HEK293 (cell line): ENCODE results near the gene ANXA10.

ENCODE experiments used
- BCL11B ChIP-seq: fragments of 450-650 bp; formaldehyde crosslinking; IDR thresholded peaks from 2 replicates; pipeline ENCODE4 v1.5.1; 2016; ENCODE audit warnings: low read depth, missing biosample characterization, missing genetic modification characterization
- HOXD13 ChIP-seq: sonication (generic); formaldehyde crosslinking; IDR thresholded peaks from 2 replicates; pipeline ENCODE4 v1.8.0; 2022; ENCODE audit warnings: missing genetic modification reagents, borderline replicate concordance
- KLF10 ChIP-seq: fragments of 450-650 bp; IDR thresholded peaks from 2 replicates; pipeline ENCODE4 v1.5.1; 2018; ENCODE audit warnings: missing biosample characterization, mild to moderate bottlenecking, missing genetic modification characterization
- SP2 ChIP-seq: fragments of 450-650 bp; formaldehyde crosslinking; IDR thresholded peaks from 2 replicates; pipeline ENCODE4 v1.5.1; 2016; ENCODE audit warnings: missing biosample characterization, missing genetic modification characterization
- WT1 ChIP-seq: fragments of 450-650 bp; formaldehyde crosslinking; IDR thresholded peaks from 2 replicates; pipeline ENCODE4 v1.5.1; 2016; ENCODE audit warnings: missing biosample characterization, missing genetic modification characterization
- ZBTB7A ChIP-seq: fragments of 450-650 bp; formaldehyde crosslinking; IDR thresholded peaks from 2 replicates; pipeline ENCODE4 v1.5.1; 2016; ENCODE audit warnings: low read depth, missing biosample characterization, missing genetic modification characterization
- ZBTB8A ChIP-seq: fragments of 450-650 bp; formaldehyde crosslinking; IDR thresholded peaks from 2 replicates; pipeline ENCODE4 v1.5.1; 2016; ENCODE audit warnings: missing biosample characterization, missing genetic modification characterization
- ZFHX2 ChIP-seq: fragments of 450-650 bp; formaldehyde crosslinking; conservative IDR thresholded peaks from 2 replicates; pipeline ENCODE4 v1.5.1; 2016; ENCODE audit warnings: missing biosample characterization, missing genetic modification characterization
- ZFP69B ChIP-seq: fragments of 450-650 bp; formaldehyde crosslinking; IDR thresholded peaks from 2 replicates; pipeline ENCODE4 v1.5.1; 2016; ENCODE audit warnings: missing biosample characterization, missing genetic modification characterization
- ZNF112 ChIP-seq: fragments of 450-650 bp; formaldehyde crosslinking; IDR thresholded peaks from 2 replicates; pipeline ENCODE4 v1.5.0; 2017; ENCODE audit warnings: missing biosample characterization, missing genetic modification characterization
- ZNF121 ChIP-seq: fragments of 450-650 bp; formaldehyde crosslinking; IDR thresholded peaks from 2 replicates; pipeline ENCODE4 v1.5.1; 2016; ENCODE audit warnings: missing biosample characterization, missing genetic modification characterization
- ZNF138 ChIP-seq: fragments of 450-650 bp; formaldehyde crosslinking; IDR thresholded peaks from 2 replicates; pipeline ENCODE4 v1.5.1; 2016; ENCODE audit warnings: missing biosample characterization, missing genetic modification characterization, borderline replicate concordance
- ZNF140 ChIP-seq: fragments of 450-650 bp; formaldehyde crosslinking; IDR thresholded peaks from 2 replicates; pipeline ENCODE4 v1.5.1; 2016; ENCODE audit warnings: missing biosample characterization, missing genetic modification characterization
- ZNF155 ChIP-seq: fragments of 450-650 bp; formaldehyde crosslinking; IDR thresholded peaks from 2 replicates; pipeline ENCODE4 v1.5.1; 2016; ENCODE audit warnings: missing biosample characterization, missing genetic modification characterization
- ZNF184 ChIP-seq: fragments of 450-650 bp; IDR thresholded peaks from 2 replicates; pipeline ENCODE4 v1.5.1; 2018; ENCODE audit warnings: missing biosample characterization, mild to moderate bottlenecking, missing genetic modification characterization
- ZNF2 ChIP-seq: fragments of 450-650 bp; formaldehyde crosslinking; IDR thresholded peaks from 2 replicates; pipeline ENCODE4 v1.5.1; 2016; ENCODE audit warnings: missing biosample characterization, missing genetic modification characterization
- ZNF302 ChIP-seq: fragments of 450-650 bp; formaldehyde crosslinking; IDR thresholded peaks from 2 replicates; pipeline ENCODE4 v1.5.1; 2016; ENCODE audit warnings: missing biosample characterization, missing genetic modification characterization, low read depth
- ZNF335 ChIP-seq: fragments of 450-650 bp; formaldehyde crosslinking; conservative IDR thresholded peaks from 2 replicates; pipeline ENCODE4 v1.5.1; 2016; ENCODE audit warnings: missing biosample characterization, missing genetic modification characterization
- ZNF341 ChIP-seq: fragments of 450-650 bp; formaldehyde crosslinking; IDR thresholded peaks from 2 replicates; pipeline ENCODE4; 2016; ENCODE audit warnings: low read depth, missing biosample characterization, missing genetic modification characterization
- ZNF350 ChIP-seq: fragments of 450-650 bp; formaldehyde crosslinking; IDR thresholded peaks from 2 replicates; pipeline ENCODE4 v1.5.0; 2017; ENCODE audit warnings: missing biosample characterization, mild to moderate bottlenecking, missing genetic modification characterization
- ZNF473 ChIP-seq: fragments of 450-650 bp; formaldehyde crosslinking; IDR thresholded peaks from 2 replicates; pipeline ENCODE4 v1.5.1; 2017; ENCODE audit warnings: missing biosample characterization, missing genetic modification characterization
- ZNF529 ChIP-seq: fragments of 450-650 bp; formaldehyde crosslinking; IDR thresholded peaks from 2 replicates; pipeline ENCODE4 v1.5.1; 2017; ENCODE audit warnings: missing genetic modification characterization, missing biosample characterization; ENCODE audit not compliant: insufficient replicate concordance
- ZNF610 ChIP-seq: fragments of 450-650 bp; formaldehyde crosslinking; IDR thresholded peaks from 2 replicates; pipeline ENCODE4 v1.5.1; 2016; ENCODE audit warnings: missing biosample characterization, missing genetic modification characterization, borderline replicate concordance
- ZNF660 ChIP-seq: fragments of 450-650 bp; IDR thresholded peaks from 2 replicates; pipeline ENCODE4 v1.5.1; 2018; ENCODE audit warnings: missing biosample characterization, mild to moderate bottlenecking, missing genetic modification characterization
- ZNF664 ChIP-seq: fragments of 450-650 bp; formaldehyde crosslinking; IDR thresholded peaks from 2 replicates; pipeline ENCODE4 v1.5.1; 2016; ENCODE audit warnings: missing biosample characterization, missing genetic modification characterization
- ZNF677 ChIP-seq: fragments of 450-650 bp; IDR thresholded peaks from 2 replicates; pipeline ENCODE4 v1.5.0; 2018; ENCODE audit warnings: missing biosample characterization, mild to moderate bottlenecking, missing genetic modification characterization, moderate library complexity
- ZNF830 ChIP-seq: fragments of 450-650 bp; IDR thresholded peaks from 2 replicates; pipeline ENCODE4 v1.5.0; 2018; ENCODE audit warnings: missing biosample characterization, missing genetic modification characterization, low read depth, mild to moderate bottlenecking, moderate library complexity
- ZNF837 ChIP-seq: fragments of 450-650 bp; formaldehyde crosslinking; IDR thresholded peaks from 2 replicates; pipeline ENCODE4 v1.5.1; 2016; ENCODE audit warnings: missing biosample characterization, missing genetic modification characterization
- ZSCAN16 ChIP-seq: fragments of 450-650 bp; formaldehyde crosslinking; IDR thresholded peaks from 2 replicates; pipeline ENCODE4 v1.5.1; 2016; ENCODE audit warnings: missing biosample characterization, missing genetic modification characterization
- TF ChIP-seq, protein P1 (sequence below): fragments of 450-650 bp; formaldehyde crosslinking; IDR thresholded peaks from 2 replicates; pipeline ENCODE4; 2016; ENCODE audit warnings: missing biosample characterization, missing genetic modification characterization
- TF ChIP-seq, protein P2 (sequence below): fragments of 450-650 bp; IDR thresholded peaks from 2 replicates; pipeline ENCODE4 v1.5.1; 2018; ENCODE audit warnings: missing biosample characterization, missing genetic modification characterization
- TF ChIP-seq, protein P3 (sequence below): fragments of 450-650 bp; IDR thresholded peaks from 2 replicates; pipeline ENCODE4 v1.5.1; 2018; ENCODE audit warnings: missing biosample characterization, mild to moderate bottlenecking, missing genetic modification characterization
- TF ChIP-seq, protein P4 (sequence below): fragments of 450-650 bp; formaldehyde crosslinking; IDR thresholded peaks from 2 replicates; pipeline ENCODE4 v1.5.1; 2017; ENCODE audit warnings: missing biosample characterization, missing genetic modification characterization
- TF ChIP-seq, protein P5 (sequence below): fragments of 450-650 bp; formaldehyde crosslinking; IDR thresholded peaks from 2 replicates; pipeline ENCODE4 v1.5.1; 2016; ENCODE audit warnings: missing biosample characterization, missing genetic modification characterization, low read depth

Gene ANXA10

DNA sequence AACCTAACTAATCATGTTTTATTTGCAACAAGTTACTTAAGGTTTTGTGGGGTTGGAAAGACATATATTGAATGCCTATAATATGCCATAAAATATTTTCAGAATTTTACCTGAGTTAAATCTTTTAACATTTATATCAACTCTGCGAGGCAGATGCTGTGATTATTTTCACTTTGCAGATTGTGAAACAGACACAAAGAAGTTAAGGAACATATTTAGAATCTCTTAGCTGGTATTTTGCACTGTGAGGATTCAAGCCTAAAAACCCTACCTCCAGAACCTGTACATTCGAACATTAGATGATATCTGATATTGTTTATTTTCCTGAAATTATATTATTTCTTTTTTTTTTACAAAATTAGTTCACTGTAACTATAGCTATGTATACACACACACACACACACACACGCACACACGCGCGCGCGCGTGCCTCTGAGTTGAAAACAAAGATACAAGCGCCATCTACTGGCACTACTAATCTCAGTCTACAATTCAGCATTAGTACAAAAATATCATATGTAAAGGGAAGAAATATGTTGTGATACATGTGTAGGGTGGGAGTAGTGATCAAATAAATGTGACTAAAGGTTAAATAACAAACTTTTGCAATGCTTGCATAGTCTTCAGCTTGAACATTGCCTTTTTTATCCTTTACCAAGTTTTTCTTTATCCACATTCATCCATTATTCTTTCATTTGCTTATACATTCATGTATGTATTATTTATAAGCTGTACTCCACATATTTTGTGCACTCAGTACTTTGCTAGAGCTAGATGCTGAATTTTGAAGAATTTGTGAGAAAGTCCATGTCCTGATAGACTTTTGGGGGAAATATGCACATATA is 61.5 kb downstream of the ANXA10 start (continued):
- TF ChIP-seq ZNF184 (tag by site-specific recombination) (no peak), ZNF2 (tag by site-specific recombination) (peak; percentile 87), ZNF830 (tag by site-specific recombination) (no peak), ZBTB8A (tag by site-specific recombination) (no peak), ZNF350 (tag by site-specific recombination) (no peak), ZNF677 (tag by site-specific recombination) (no peak), ZNF138 (tag by site-specific recombination) (no peak), ZNF121 (tag by site-specific recombination) (no peak), ZNF610 (tag by site-specific recombination) (no peak), BCL11B (tag by site-specific recombination) (no peak), KLF10 (tag by site-specific recombination) (no peak), ZNF140 (no peak), SP2 (tag by site-specific recombination) (no peak), ZFP69B (tag by site-specific recombination) (no peak), ZNF837 (tag by site-specific recombination) (no peak), ZNF302 (tag by site-specific recombination) (no peak), ZNF660 (tag by site-specific recombination) (peak; percentile 63), ZNF664 (no peak), ZNF473 (tag by site-specific recombination) (no peak), WT1 (tag by site-specific recombination) (no peak), HOXD13 (CRISPR knock-in tag) (no peak), ZNF335 (peak; percentile 49), ZBTB7A (tag by site-specific recombination) (no peak), ZNF112 (no peak), ZFHX2 (tag by site-specific recombination) (no peak), ZSCAN16 (no peak), ZNF155 (tag by site-specific recombination) (no peak), ZNF529 (tag by site-specific recombination) (no peak), ZNF341 (tag by site-specific recombination) (no peak)
- TF ChIP-seq, protein P1, sequence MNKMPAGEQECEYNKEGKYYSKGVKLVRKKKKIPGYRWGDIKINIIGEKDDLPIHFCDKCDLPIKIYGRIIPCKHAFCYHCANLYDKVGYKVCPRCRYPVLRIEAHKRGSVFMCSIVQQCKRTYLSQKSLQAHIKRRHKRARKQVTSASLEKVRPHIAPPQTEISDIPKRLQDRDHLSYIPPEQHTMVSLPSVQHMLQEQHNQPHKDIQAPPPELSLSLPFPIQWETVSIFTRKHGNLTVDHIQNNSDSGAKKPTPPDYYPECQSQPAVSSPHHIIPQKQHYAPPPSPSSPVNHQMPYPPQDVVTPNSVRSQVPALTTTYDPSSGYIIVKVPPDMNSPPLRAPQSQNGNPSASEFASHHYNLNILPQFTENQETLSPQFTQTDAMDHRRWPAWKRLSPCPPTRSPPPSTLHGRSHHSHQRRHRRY (tag by site-specific recombination): no peak
- TF ChIP-seq, protein P2, sequence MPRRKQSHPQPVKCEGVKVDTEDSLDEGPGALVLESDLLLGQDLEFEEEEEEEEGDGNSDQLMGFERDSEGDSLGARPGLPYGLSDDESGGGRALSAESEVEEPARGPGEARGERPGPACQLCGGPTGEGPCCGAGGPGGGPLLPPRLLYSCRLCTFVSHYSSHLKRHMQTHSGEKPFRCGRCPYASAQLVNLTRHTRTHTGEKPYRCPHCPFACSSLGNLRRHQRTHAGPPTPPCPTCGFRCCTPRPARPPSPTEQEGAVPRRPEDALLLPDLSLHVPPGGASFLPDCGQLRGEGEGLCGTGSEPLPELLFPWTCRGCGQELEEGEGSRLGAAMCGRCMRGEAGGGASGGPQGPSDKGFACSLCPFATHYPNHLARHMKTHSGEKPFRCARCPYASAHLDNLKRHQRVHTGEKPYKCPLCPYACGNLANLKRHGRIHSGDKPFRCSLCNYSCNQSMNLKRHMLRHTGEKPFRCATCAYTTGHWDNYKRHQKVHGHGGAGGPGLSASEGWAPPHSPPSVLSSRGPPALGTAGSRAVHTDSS (tag by site-specific recombination): no peak
- TF ChIP-seq, protein P3, sequence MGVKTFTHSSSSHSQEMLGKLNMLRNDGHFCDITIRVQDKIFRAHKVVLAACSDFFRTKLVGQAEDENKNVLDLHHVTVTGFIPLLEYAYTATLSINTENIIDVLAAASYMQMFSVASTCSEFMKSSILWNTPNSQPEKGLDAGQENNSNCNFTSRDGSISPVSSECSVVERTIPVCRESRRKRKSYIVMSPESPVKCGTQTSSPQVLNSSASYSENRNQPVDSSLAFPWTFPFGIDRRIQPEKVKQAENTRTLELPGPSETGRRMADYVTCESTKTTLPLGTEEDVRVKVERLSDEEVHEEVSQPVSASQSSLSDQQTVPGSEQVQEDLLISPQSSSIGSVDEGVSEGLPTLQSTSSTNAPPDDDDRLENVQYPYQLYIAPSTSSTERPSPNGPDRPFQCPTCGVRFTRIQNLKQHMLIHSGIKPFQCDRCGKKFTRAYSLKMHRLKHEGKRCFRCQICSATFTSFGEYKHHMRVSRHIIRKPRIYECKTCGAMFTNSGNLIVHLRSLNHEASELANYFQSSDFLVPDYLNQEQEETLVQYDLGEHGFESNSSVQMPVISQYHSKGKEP (tag by site-specific recombination): no peak
- TF ChIP-seq, protein P4, sequence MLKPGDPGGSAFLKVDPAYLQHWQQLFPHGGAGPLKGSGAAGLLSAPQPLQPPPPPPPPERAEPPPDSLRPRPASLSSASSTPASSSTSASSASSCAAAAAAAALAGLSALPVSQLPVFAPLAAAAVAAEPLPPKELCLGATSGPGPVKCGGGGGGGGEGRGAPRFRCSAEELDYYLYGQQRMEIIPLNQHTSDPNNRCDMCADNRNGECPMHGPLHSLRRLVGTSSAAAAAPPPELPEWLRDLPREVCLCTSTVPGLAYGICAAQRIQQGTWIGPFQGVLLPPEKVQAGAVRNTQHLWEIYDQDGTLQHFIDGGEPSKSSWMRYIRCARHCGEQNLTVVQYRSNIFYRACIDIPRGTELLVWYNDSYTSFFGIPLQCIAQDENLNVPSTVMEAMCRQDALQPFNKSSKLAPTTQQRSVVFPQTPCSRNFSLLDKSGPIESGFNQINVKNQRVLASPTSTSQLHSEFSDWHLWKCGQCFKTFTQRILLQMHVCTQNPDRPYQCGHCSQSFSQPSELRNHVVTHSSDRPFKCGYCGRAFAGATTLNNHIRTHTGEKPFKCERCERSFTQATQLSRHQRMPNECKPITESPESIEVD (tag by site-specific recombination): no peak
- TF ChIP-seq, protein P5, sequence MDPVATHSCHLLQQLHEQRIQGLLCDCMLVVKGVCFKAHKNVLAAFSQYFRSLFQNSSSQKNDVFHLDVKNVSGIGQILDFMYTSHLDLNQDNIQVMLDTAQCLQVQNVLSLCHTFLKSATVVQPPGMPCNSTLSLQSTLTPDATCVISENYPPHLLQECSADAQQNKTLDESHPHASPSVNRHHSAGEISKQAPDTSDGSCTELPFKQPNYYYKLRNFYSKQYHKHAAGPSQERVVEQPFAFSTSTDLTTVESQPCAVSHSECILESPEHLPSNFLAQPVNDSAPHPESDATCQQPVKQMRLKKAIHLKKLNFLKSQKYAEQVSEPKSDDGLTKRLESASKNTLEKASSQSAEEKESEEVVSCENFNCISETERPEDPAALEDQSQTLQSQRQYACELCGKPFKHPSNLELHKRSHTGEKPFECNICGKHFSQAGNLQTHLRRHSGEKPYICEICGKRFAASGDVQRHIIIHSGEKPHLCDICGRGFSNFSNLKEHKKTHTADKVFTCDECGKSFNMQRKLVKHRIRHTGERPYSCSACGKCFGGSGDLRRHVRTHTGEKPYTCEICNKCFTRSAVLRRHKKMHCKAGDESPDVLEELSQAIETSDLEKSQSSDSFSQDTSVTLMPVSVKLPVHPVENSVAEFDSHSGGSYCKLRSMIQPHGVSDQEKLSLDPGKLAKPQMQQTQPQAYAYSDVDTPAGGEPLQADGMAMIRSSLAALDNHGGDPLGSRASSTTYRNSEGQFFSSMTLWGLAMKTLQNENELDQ (tag by site-specific recombination): no peak
